ENCODE data around the gene SORCS2. TPM values are rescaled to one million over a fixed set of nuclear protein-coding genes. Genes with fewer than 3 reads are reported as not detected.

The SORCS2 gene
- total RNA-seq, 1 experiment from 2014 or later, result 0.15 TPM

- CTCF ChIA-PET, result no interaction called here
- in situ Hi-C loops (cut with HindIII; ENCODE audit: low pct_unique_long_range_greater_than_20kb, low sequenced_read_pairs), result no loop called here
- ATAC-seq, result peak; percentile 62
These were observed 40.8 kb downstream of the SORCS2 start for GRCh38 chr4:7233006-7233580.

GRCh38 chr4:7233601-7234000 lies 41.3 kb downstream of the SORCS2 start:
- Histone ChIP-seq H3K9me3 (ENCODE audit: control insufficient read depth, insufficient read depth, low read depth, low read length) (no peaks in the 10 kb centered on the region), H3K36me3 (ENCODE audit: control insufficient read depth, insufficient read depth, low read length) (no peaks in the 10 kb centered on the region), H3K27ac (ENCODE audit: low read length) (no peak overlapping the region), H3K4me1 (ENCODE audit: control insufficient read depth, insufficient read depth, low read length) (no peaks in the 10 kb centered on the region), H3K27me3 (ENCODE audit: control insufficient read depth, insufficient read depth, low read length) (no peaks in the 10 kb centered on the region), H3K4me3 (ENCODE audit: low read depth in 2 of 2, low read length in 2 of 2) (no peak overlapping the region)
- POLR2A ChIA-PET, result no interaction called here
- ATAC-seq, result no peak
- intact Hi-C loops (cut with micrococcal nuclease; ENCODE audit: unreplicated experiment), result no loop called here
- CTCF ChIA-PET, result no interaction called here
- no peak for DNase-seq (ENCODE audit: low read depth, low spot score)
- no TSS peak for BruUV-seq (replicated peaks)
- in situ Hi-C loops (cut with HindIII; ENCODE audit: low pct_unique_long_range_greater_than_20kb, low sequenced_read_pairs), result no loop called here
- TF ChIP-seq TCF7L2 (IDR thresholded peaks at IDR 0.05; ENCODE audit: low read depth, low read length) (no peak), SIN3A (IDR thresholded peaks at IDR 0.05; ENCODE audit: borderline replicate concordance, insufficient read depth, low read depth, low read length) (no peak), CTCF (IDR thresholded peaks at IDR 0.05) (no peak), POLR2AphosphoS5 (IDR thresholded peaks at IDR 0.05; ENCODE audit: low read depth, low read length) (no peak), REST (IDR thresholded peaks at IDR 0.05; ENCODE audit: insufficient read depth in 1 of 2, low read depth in 2 of 2, low read length in 1 of 2) (no peak)

More at GRCh38 chr4:7233006-7233580, 40.8 kb downstream of the SORCS2 start:
- no peaks in the 10 kb centered on the region for H3K36me3 ChIP-seq (ENCODE audit: control insufficient read depth, insufficient read depth, low read length)
- H3K4me3 ChIP-seq (ENCODE audit: low read depth in 2 of 2, low read length in 2 of 2), result no peak overlapping the region
- BruUV-seq (replicated peaks), result no TSS peak
- intact Hi-C loops (cut with micrococcal nuclease; ENCODE audit: unreplicated experiment), result no loop called here
- POLR2A ChIA-PET, result no interaction called here
- H3K27me3 ChIP-seq (ENCODE audit: control insufficient read depth, insufficient read depth, low read length), result no peaks in the 10 kb centered on the region
- TF ChIP-seq SIN3A (IDR thresholded peaks at IDR 0.05; ENCODE audit: borderline replicate concordance, insufficient read depth, low read depth, low read length) (no peak), TCF7L2 (IDR thresholded peaks at IDR 0.05; ENCODE audit: low read depth, low read length) (no peak)
- no peak for DNase-seq (ENCODE audit: low read depth, low spot score)
- H3K4me1 ChIP-seq (ENCODE audit: control insufficient read depth, insufficient read depth, low read length), result no peaks in the 10 kb centered on the region
- no peaks in the 10 kb centered on the region for H3K9me3 ChIP-seq (ENCODE audit: control insufficient read depth, insufficient read depth, low read depth, low read length)
- no peak overlapping the region for H3K27ac ChIP-seq (ENCODE audit: low read length)

GRCh38 chr4:7234355-7235029 lies 42.2 kb downstream of the SORCS2 start:
- Histone ChIP-seq H3K27ac (ENCODE audit: low read length) (no peak overlapping the region), H3K4me3 (ENCODE audit: low read depth in 2 of 2, low read length in 2 of 2) (no peak overlapping the region), H3K36me3 (ENCODE audit: control insufficient read depth, insufficient read depth, low read length) (no peaks in the 10 kb centered on the region), H3K4me1 (ENCODE audit: control insufficient read depth, insufficient read depth, low read length) (no peaks in the 10 kb centered on the region), H3K9me3 (ENCODE audit: control insufficient read depth, insufficient read depth, low read depth, low read length) (no peaks in the 10 kb centered on the region), H3K27me3 (ENCODE audit: control insufficient read depth, insufficient read depth, low read length) (no peaks in the 10 kb centered on the region)
- in situ Hi-C loops (cut with HindIII; ENCODE audit: low pct_unique_long_range_greater_than_20kb, low sequenced_read_pairs), result no loop called here
- ChIA-PET CTCF (no interaction called here), POLR2A (no interaction called here)
- intact Hi-C loops (cut with micrococcal nuclease; ENCODE audit: unreplicated experiment), result no loop called here
- TF ChIP-seq SIN3A (IDR thresholded peaks at IDR 0.05; ENCODE audit: borderline replicate concordance, insufficient read depth, low read depth, low read length) (no peak), TCF7L2 (IDR thresholded peaks at IDR 0.05; ENCODE audit: low read depth, low read length) (no peak), CTCF (IDR thresholded peaks at IDR 0.05) (no peak), POLR2AphosphoS5 (IDR thresholded peaks at IDR 0.05; ENCODE audit: low read depth, low read length) (no peak), REST (IDR thresholded peaks at IDR 0.05; ENCODE audit: insufficient read depth in 1 of 2, low read depth in 2 of 2, low read length in 1 of 2) (no peak)
- no TSS peak for BruUV-seq (replicated peaks)
- no peak for ATAC-seq
- DNase-seq (ENCODE audit: low read depth, low spot score), result no peak

Measured in Panc1 (cell line).